ENCODE results near the gene ARID5A.

The ARID5A gene

DNA sequence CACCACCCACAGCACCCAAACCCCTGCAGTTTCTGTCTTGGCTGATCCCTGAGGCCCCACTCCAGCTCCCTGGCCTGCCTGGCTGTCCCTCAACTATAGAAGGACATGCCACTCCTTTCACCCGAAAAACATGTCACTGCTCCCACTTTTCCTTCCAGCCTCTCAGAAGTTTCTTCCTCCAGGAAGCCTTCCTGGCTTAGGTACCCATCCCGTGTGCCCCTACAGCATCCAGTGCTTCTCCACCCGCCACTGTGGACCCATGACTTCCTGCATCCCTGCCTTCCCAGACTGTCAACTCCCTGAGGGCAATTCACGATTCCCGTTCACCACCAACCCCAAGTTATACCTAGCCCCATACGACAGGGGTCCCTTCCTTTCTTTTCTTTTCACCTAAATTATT, 21.5 kb downstream of the ARID5A start:
- H4K20me1 ChIP-seq (ENCODE audit: insufficient read depth, low read length, poor library complexity, severe bottlenecking): no peaks in the 10 kb centered on the region
- no peak overlapping the region for H3K9ac ChIP-seq (ENCODE audit: low read depth, low read length, poor library complexity, severe bottlenecking)
- H3K27me3 ChIP-seq (ENCODE audit: insufficient read depth, low read length, poor library complexity, severe bottlenecking): no peaks in the 10 kb centered on the region
- H3K9me2 ChIP-seq (replicated peaks; ENCODE audit: low read depth, low read length): no peaks in the 10 kb centered on the region
- H3K4me1 ChIP-seq (ENCODE audit: insufficient read depth, low read length, poor library complexity, severe bottlenecking): no peaks in the 10 kb centered on the region
- TF ChIP-seq EZH2phosphoT487 (IDR thresholded peaks at IDR 0.05; ENCODE audit: borderline replicate concordance): no peak
- TF ChIP-seq, protein P1, sequence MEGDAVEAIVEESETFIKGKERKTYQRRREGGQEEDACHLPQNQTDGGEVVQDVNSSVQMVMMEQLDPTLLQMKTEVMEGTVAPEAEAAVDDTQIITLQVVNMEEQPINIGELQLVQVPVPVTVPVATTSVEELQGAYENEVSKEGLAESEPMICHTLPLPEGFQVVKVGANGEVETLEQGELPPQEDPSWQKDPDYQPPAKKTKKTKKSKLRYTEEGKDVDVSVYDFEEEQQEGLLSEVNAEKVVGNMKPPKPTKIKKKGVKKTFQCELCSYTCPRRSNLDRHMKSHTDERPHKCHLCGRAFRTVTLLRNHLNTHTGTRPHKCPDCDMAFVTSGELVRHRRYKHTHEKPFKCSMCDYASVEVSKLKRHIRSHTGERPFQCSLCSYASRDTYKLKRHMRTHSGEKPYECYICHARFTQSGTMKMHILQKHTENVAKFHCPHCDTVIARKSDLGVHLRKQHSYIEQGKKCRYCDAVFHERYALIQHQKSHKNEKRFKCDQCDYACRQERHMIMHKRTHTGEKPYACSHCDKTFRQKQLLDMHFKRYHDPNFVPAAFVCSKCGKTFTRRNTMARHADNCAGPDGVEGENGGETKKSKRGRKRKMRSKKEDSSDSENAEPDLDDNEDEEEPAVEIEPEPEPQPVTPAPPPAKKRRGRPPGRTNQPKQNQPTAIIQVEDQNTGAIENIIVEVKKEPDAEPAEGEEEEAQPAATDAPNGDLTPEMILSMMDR (conservative IDR thresholded peaks at IDR 0.05; ENCODE audit: low read length): no peak
- no peak overlapping the region for H3K4me2 ChIP-seq (ENCODE audit: low read depth, low read length, poor library complexity, severe bottlenecking)
- no peak overlapping the region for H3K4me3 ChIP-seq (ENCODE audit: low read length, poor library complexity, severe bottlenecking)
- H3K36me3 ChIP-seq (ENCODE audit: insufficient read depth, low read length): no peaks in the 10 kb centered on the region
- no peaks in the 10 kb centered on the region for H3K79me2 ChIP-seq (ENCODE audit: insufficient read depth, low read length)
- H3K9me3 ChIP-seq (ENCODE audit: insufficient read depth, low read depth, low read length): no peaks in the 10 kb centered on the region
- H2AFZ ChIP-seq (ENCODE audit: low read length): no peak overlapping the region
- no peaks in the 10 kb centered on the region for H3F3A ChIP-seq (ENCODE audit: low read depth)

DNA sequence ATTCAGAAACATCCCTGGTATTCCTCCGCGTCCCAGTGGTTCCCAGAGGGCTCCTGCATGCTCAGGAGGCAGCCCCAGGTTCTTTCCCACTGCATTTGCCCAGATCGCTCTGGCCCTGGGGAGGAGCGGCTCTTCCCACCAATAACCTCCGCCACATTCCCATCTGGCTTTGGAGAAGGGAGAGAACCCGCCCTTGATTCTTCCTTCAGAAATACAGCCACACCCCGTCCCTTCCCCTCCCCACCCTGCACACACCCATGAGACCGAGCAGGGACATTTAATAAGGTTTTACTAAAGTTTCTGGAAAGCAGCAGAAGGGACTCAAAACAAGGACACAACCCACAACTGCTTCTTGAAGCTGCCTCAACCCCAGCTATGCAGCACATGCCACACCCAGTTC, 21.9 kb downstream of the ARID5A start:
- Histone ChIP-seq H3K27me3 (ENCODE audit: insufficient read depth, low read length, poor library complexity, severe bottlenecking) (no peaks in the 10 kb centered on the region), H3K36me3 (ENCODE audit: insufficient read depth, low read length) (no peaks in the 10 kb centered on the region), H3K4me1 (ENCODE audit: insufficient read depth, low read length, poor library complexity, severe bottlenecking) (no peaks in the 10 kb centered on the region), H4K20me1 (ENCODE audit: insufficient read depth, low read length, poor library complexity, severe bottlenecking) (no peaks in the 10 kb centered on the region), H3K4me3 (ENCODE audit: low read length, poor library complexity, severe bottlenecking) (no peak overlapping the region), H3K4me2 (ENCODE audit: low read depth, low read length, poor library complexity, severe bottlenecking) (no peak overlapping the region), H3K9ac (ENCODE audit: low read depth, low read length, poor library complexity, severe bottlenecking) (no peak overlapping the region), H3K79me2 (ENCODE audit: insufficient read depth, low read length) (no peaks in the 10 kb centered on the region), H2AFZ (ENCODE audit: low read length) (no peak overlapping the region), H3F3A (ENCODE audit: low read depth) (no peaks in the 10 kb centered on the region), H3K9me2 (replicated peaks; ENCODE audit: low read depth, low read length) (no peaks in the 10 kb centered on the region), H3K9me3 (ENCODE audit: insufficient read depth, low read depth, low read length) (no peaks in the 10 kb centered on the region)
- TF ChIP-seq, protein P1 (conservative IDR thresholded peaks at IDR 0.05; ENCODE audit: low read length): no peak
- TF ChIP-seq EZH2phosphoT487 (IDR thresholded peaks at IDR 0.05; ENCODE audit: borderline replicate concordance): no peak

DNA sequence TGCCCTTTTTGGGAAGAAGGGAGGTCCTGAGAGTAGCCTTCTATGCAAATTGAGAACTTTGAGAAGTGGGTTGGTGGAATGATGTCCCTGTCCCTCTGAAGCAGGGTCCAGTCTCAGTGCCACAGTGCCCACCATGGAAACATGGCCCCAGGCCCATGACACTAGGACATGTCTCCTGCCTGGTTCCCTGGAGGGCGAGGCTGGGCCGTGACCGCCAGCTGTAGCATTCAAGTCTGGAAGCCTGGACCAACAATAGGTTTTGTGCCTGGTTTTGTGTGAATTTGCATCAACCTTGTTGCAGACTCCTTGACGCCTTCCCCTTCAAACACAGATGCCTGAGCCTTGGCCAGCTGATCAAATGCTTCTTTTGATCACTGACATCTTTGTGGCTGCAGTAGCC, 27.5 kb downstream of the ARID5A start:
- Histone ChIP-seq H3K9me2 (replicated peaks; ENCODE audit: low read depth, low read length) (no peaks in the 10 kb centered on the region), H2AFZ (ENCODE audit: low read length) (no peak overlapping the region), H3K4me3 (ENCODE audit: low read length, poor library complexity, severe bottlenecking) (no peak overlapping the region), H3K4me1 (ENCODE audit: insufficient read depth, low read length, poor library complexity, severe bottlenecking) (no peaks in the 10 kb centered on the region), H4K20me1 (ENCODE audit: insufficient read depth, low read length, poor library complexity, severe bottlenecking) (no peaks in the 10 kb centered on the region), H3F3A (ENCODE audit: low read depth) (no peaks in the 10 kb centered on the region), H3K9ac (ENCODE audit: low read depth, low read length, poor library complexity, severe bottlenecking) (no peak overlapping the region), H3K4me2 (ENCODE audit: low read depth, low read length, poor library complexity, severe bottlenecking) (no peak overlapping the region), H3K27me3 (ENCODE audit: insufficient read depth, low read length, poor library complexity, severe bottlenecking) (no peaks in the 10 kb centered on the region), H3K36me3 (ENCODE audit: insufficient read depth, low read length) (no peaks in the 10 kb centered on the region), H3K79me2 (ENCODE audit: insufficient read depth, low read length) (no peaks in the 10 kb centered on the region), H3K9me3 (ENCODE audit: insufficient read depth, low read depth, low read length) (no peaks in the 10 kb centered on the region)
- TF ChIP-seq, protein P1 (conservative IDR thresholded peaks at IDR 0.05; ENCODE audit: low read length): no peak
- no peak for TF ChIP-seq EZH2phosphoT487 (IDR thresholded peaks at IDR 0.05; ENCODE audit: borderline replicate concordance)
